H54 (cell line): Measurements from ENCODE around the gene PDGFRB.

ENCODE experiments used
- DNase-seq: peaks from one replicate; pipeline ENCODE4 v3.0.0; 2011; ENCODE audit warnings: low spot score, mixed read lengths; ENCODE audit not compliant: insufficient read length
- FAIRE-seq: peaks from 3 replicates; lab custom pipeline; 2011; peaks lifted over from hg19 to GRCh38; lab: Jason Lieb, UNC
- POLR2A ChIP-seq: IDR thresholded peaks from 2 replicates; pipeline ENCODE4 v1.6.1; 2011; ENCODE audit warnings: low read depth, mild to moderate bottlenecking, low read length

The PDGFRB gene

DNA sequence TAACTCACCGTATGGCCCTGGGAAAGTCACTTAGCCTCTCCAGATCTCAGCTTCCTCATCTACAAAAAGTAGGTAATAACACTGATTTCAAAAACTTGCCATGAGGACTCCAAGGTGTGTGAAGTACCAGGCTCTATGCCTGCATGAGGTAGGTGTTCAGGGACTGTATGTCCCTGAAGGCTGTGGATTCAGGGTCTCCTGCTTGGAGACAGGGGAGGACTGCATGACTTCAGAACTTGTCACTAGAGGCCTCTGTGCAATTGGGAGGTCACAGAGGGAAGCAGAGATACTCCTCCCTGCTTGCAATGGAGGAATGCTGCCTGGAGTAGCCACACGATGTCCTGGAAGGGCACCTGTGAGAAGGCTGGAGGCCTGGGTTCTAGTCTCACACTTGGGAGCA is 2.2 kb downstream of the PDGFRB start:
- no peak for TF ChIP-seq POLR2A
- no peak for DNase-seq
- FAIRE-seq = no peak

DNA sequence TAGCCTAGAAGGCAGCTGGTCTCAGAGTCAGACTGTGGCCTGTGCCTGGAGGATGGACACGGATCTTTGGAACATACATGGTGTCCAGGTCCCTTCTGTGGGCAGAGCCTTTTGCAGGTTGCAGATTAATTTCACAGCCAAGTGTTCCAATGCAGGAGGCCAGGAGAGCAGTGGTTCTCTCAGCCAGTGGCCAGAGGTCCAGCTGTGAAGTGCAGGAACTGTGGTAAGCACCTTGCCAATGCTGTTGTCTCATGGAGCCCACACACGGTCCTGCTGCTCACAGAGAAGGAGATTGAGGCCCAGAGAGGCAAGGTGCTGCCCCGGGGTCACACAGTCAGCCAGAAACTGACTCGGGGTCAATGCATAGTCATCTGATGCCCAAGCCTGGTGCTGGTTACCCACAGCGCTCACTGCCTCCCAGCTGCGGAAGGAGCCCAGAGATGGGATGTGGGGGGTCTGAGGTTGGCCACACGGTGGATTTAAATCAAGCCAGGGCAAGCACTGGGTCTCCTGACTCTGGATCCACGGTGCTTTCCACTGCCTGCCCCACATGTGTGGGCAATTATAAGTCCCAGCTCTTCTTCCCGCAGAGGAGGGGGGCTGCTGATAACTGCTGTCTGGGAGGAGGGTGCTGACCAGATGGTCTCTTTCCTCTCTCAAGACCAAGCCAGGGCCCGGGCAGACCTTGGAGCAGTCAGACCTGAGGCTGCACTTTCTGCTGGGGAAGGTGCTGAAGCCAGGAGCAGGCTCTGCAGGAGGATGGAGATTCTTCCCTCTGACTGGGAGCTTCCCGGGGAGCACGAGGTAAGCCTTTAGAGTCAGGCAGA is 2.8 kb downstream of the PDGFRB start:
- no peak for DNase-seq

DNA sequence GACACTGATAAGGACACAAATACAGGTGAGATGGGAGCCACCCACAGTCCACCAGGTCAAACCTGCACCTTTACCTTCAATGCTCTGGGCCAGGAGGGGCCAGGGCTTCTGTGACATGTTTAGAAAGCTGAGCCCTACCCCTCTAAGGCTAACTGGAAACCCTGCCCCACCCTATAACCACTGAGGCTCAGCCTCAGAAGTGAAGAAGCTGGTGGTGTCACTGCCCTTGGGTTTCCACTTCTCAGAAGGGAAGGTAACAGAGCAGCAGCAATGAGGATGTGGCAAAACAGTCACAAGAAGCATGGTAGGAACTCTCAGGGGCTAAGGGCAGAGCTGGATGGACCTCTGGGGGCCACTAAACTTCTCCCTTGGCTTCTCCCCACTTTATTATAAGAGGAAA is 6.0 kb downstream of the PDGFRB start:
- TF ChIP-seq POLR2A = no peak
- FAIRE-seq = no peak
- no peak for DNase-seq

More for the DNA sequence above, 2.8 kb downstream of the PDGFRB start:
- no peak for FAIRE-seq
- no peak for TF ChIP-seq POLR2A

DNA sequence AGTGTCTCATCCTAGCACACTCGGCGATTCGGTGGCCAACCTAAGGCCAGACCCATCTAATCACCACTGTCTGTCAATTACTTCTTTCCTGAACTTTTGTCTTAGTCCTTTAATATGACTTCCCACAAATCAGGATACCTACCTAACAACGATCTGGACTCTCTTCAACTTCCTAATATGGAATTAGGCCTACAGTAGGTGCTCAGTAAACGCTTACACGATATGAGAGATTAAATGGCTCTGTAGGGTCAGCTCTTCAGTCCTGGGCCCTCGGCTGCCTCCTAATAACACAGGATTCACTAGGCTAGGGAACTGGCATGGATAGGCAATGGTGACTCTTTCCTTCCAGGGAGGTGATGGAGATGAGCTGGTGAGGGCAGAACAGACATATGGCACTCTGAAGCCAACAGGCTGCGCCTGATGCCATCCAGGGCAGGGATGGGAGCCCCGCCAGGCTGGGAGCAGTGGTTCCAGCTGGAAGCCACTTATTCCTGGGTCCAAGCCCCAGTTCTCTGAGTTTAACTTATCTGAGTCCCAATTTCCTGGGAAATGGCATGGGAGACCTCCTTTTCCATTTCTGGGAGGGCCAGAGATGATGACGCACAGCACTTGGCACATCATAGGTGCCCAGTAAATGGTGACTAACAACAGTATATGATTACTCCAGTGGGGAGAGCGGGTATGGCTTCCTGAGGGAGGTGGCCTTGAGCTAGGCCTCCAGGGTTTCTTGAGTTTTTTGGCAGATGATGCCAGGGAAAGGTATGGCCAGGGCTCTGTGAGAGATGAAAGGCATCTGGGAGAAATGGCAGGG is 7.3 kb downstream of the PDGFRB start:
- TF ChIP-seq POLR2A = no peak
- DNase-seq (peak; percentile 61), FAIRE-seq (no peak)

DNA sequence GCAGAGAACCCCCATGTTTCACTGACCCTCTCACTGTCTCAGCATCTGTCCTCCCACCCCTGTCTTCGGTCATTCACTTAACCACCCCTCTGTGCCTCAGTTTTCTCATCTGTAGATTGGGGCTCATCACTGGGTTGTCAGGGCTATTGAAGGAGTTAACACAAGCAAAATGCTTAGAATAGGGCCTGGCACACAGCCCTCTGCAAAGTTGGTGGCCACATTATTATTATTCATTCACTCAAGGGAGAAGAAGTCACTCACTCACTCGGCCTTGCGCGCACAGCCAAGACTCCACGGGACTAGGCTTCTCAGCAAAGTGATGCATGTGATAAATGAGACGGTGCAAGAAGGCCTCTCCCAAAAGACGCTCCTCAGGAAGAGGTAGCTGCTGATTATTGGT is 8.0 kb downstream of the PDGFRB start:
- FAIRE-seq = no peak
- DNase-seq = no peak
- no peak for TF ChIP-seq POLR2A

DNA sequence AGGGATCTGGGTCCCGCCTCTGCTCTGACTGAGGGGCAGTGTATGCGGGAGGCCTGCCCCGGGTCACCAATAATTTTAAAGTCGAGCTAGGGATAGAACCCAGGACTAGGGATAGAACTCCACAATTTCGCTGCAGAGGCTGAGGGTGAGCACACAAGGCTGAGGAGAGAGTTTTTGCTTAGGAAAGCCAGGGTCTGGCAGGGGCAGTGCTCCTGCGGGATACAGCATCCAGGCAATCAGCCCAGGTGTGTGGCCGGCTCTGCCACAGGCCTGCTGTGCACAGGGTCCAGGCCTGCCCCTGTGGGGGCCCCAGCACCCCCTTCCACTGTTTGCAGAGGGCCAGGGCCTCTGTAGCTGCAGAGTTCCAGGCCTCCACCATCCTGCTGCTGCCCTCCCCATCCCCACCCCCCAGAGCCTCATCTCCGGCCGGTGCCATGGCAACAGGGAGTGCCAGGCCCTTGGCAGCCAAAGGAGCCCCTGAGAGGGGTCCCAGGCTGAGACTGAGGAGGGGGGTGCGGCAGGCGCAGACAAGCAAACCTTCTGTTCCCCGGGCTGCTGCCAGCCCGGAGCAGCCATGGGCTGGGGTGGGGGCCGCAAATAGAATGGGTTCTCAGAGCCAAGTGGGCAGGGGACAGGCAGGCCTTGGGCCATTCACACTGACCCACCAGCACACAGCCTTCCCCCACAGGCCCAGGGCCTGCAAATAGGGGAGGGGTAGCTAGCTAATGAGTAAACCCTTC is 8.6 kb downstream of the PDGFRB start:
- FAIRE-seq (no peak), DNase-seq (no peak)
- no peak for TF ChIP-seq POLR2A

DNA sequence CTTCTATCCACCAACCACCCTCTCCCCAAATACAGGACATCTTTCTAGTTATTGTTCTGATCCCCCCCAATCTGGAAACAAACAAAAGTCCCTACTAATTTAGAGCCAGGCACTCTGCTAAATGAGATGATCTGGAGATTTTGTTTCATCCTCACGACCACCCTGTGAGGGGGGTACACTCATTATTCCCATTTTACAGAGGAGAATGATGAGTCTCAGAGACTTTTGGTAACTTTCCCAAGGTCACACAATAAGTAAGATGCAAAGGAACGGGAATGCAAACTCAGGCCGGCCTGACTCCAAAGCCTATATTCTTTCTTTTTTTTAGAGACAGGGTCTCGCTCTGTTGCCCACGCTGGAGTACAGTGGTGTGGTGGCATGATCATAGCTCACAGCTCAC is 9.4 kb downstream of the PDGFRB start:
- TF ChIP-seq POLR2A = no peak
- FAIRE-seq (no peak), DNase-seq (no peak)

DNA sequence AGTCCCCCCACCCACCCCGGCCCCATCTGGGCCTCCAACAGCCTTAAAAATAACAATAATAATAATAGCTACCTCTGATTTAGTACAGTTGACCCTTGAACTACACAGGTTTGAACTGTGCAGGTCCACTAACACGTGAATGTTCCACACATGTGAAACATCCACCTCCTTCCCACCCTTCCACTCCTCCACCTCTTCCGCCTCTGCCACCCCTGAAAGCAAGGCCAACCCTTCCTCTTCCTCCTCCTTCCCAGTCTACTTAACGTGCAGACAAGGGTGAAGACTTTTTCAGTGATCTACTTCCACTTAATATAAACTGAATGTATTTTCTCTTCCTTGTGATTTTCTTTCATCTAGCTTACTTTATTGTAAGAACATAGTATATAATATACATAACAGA is 10.8 kb downstream of the PDGFRB start:
- DNase-seq (no peak), FAIRE-seq (no peak)
- TF ChIP-seq POLR2A = no peak

DNA sequence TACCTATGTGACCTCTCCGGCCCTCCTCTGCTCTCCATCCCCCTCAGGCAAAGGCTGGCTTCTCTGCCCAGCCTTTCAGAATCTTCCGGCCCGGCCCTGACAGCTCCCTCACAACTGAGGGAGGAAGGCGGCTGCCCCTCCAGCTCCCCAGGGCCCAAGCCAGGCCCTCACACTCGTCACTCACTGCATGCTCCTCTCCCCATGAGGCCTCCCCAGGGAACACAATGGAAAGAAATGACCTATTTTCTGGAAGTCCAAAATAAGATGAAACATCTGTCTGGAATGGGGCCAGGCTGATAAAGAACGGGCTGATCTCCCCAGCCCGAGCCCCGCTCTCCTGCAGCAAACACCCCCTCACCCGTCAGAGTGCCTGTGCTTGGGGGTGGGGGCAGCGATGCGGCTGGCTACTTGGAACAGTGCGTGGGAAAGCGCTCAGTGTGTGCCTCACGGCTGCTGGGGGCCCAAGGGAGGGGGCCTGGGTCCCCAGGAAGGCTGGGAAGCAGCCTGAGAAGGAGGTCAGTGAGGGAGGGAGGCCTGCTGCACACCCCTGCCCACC is 11.3 kb downstream of the PDGFRB start:
- FAIRE-seq (no peak), DNase-seq (no peak)

DNA sequence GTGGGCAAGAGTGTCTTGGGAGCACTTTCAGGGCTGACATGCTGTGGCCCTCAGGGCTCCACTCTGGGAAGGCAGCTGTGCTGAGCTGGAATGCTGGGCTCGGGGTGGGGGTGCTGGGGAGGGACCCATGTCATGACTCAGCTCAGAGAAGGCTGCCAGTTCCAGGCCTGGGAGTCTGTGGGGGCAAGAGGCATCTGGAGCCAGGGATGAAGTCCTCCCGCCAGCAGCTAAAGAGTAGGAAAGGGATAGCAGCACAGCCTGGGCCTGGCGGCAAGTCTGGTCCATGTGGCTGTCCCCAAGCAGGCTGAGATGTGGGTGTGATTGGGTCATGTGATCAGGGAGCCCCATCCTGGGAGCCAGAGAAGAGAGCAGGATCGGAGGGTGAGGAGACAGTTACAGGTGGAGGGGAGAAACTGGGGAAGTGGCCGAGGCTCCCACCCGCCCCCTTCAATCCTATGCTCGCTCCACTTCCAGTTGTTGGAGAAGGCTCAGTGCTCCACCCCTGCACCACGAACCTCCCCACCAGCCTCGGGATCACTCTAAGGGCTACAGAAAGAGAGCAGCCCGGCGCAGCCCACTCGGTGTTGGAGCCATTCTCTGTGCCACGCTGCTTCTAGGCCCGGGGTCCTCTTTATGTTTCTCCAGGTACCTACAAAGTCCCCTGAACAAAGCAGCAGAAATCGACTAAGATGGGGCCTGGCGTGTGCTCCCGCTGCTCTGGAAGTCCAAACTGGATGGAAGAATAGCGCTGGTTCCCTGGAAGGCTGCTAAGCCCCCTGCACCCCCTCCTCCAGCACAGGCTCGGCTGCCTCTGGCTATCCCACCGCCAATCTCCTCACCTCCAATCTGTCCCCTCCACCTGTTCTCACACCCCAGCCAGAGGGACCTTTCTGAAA is 12.0 kb downstream of the PDGFRB start:
- TF ChIP-seq POLR2A = no peak; the same call in 1 of the 2 replicates
- FAIRE-seq (no peak), DNase-seq (peak; percentile 80)

More for the DNA sequence above, 11.3 kb downstream of the PDGFRB start:
- TF ChIP-seq POLR2A = no peak

DNA sequence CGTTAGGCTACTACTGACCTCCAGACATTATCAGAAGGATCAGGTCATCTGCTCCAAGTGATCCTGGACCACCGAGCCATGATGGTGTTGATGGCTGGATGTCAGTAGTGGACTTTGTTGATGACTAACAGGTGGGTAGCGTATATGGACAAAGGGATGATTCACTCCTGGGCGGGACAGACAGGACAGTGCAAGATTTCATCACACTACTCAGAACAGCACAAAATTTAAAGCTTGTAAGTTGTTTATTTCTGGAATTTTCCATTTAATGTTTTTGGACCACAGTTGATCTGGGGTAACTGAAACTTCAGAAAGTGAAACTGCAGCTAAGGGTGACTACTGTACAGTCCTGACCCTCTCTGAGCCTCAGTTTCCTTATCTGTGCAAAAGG is 12.7 kb downstream of the PDGFRB start:
- no peak for TF ChIP-seq POLR2A
- no peak for FAIRE-seq
- peak; percentile 45 for DNase-seq

DNA sequence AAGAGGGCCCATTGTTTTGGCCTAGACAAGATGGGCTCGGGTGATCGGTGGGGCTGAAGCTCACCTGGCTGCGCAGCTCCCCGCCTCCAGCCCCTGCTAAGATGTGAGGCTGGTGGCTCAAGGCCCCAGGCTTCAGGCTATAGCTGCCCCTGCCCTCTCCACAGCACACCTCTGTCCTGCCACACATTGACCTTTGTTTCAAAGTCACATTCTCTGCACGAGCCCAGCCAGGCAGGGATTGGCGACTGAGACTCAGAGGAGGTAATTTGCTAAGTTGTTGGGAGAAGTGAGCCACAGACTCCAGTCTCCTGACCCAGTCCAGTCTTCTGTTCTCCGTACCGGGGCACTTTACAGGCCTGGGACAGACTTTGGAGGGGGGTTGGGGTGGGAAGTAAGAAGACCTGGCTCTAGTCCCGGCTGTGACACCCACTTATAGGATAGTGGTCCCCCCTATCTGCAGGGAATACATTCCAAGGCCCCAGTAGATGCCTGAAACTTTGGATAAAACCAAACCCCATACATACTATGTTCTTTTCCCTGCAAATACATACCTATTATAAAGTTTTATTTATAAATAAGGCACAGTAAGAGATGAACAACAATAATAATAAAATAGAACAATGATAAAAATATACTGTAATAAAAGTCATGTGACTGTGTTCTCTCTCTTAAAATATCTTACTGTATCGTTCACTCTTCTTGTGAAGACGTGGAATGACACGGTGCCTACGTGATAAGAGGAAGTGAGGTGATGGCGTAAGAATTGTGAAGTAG is 13.3 kb downstream of the PDGFRB start:
- TF ChIP-seq POLR2A = no peak
- no peak for FAIRE-seq

More for the DNA sequence above, 13.3 kb downstream of the PDGFRB start:
- no peak for DNase-seq
